Activated T-helper 1 cell treated with anti-CD3 and anti-CD28 coated beads, Interleukin-12 subunit alpha, Interleukin-12 subunit beta, Interleukin-2, Interleukin-4 antibody, amounts not matched to agents 30 ng/mL and 10 ng/mL and 1 ng/mL, durations not matched to agents 14 hours and 24 hours and 36 hours (primary cell): Measurements from ENCODE around the gene GOLGA6B. TPM values are rescaled to one million over a fixed set of nuclear protein-coding genes. Genes with fewer than 3 reads are reported as not detected.
"Not testable (repeated sequence)": the region's sequence is repeated elsewhere in the genome, so short reads cannot be mapped to it uniquely, and the experiment has no call there.

Source experiments
- DNase-seq: peaks from one replicate; pipeline ENCODE4 v3.0.0; 2021; ENCODE audit warnings: low spot score
- H3K27ac Mint-ChIP-seq: one replicate; pipeline ENCODE4 v1.8.0; 2021; ENCODE audit warnings: mild to moderate bottlenecking, mixed read lengths
- H3K27me3 Mint-ChIP-seq: one replicate; pipeline ENCODE4 v1.8.0; 2022; ENCODE audit warnings: mild to moderate bottlenecking, moderate library complexity, mixed read lengths; ENCODE audit not compliant: insufficient read depth
- H3K36me3 Mint-ChIP-seq: one replicate; pipeline ENCODE4 v1.8.0; 2021; ENCODE audit warnings: low read depth, mixed read lengths
- H3K4me1 Mint-ChIP-seq: one replicate; pipeline ENCODE4 v1.8.0; 2021; ENCODE audit warnings: low read depth, mixed read lengths
- H3K4me3 Mint-ChIP-seq: one replicate; pipeline ENCODE4 v1.8.0; 2021; ENCODE audit warnings: mild to moderate bottlenecking, moderate library complexity, mixed read lengths
- H3K9me3 Mint-ChIP-seq: one replicate; pipeline ENCODE4 v1.8.0; 2021; ENCODE audit warnings: mixed read lengths
- intact Hi-C: fragments of 100-400 bp; cut with micrococcal nuclease; formaldehyde crosslinking; loops from one replicate; pipeline ENCODE4 v1.15.1; 2024
- total RNA-seq: library from RNA; stranded (reverse); gene quantifications from 2 replicates; pipeline ENCODE4 v1.2.3, GENCODE V29; 2022

The GOLGA6B gene
- not detected in 2 replicates for total RNA-seq

- H3K27ac Mint-ChIP-seq, H3K4me3 Mint-ChIP-seq, intact Hi-C loops, DNase-seq, H3K36me3 Mint-ChIP-seq, H3K4me1 Mint-ChIP-seq, H3K9me3 Mint-ChIP-seq, H3K27me3 Mint-ChIP-seq: not testable (repeated sequence)
Observed at GRCh38 chr15:72654397-72654796, at the start of gene GOLGA6B. GOLGA6B (plus strand) TSS chr15:72654697; CDS start chr15:72654738, 41 bp downstream.

GRCh38 chr15:72604794-72605193 is 49.7 kb upstream of the GOLGA6B start:
- H3K27me3 Mint-ChIP-seq: no peaks in the 10 kb centered on the region
- no peak overlapping the region for H3K27ac Mint-ChIP-seq
- no peaks in the 10 kb centered on the region for H3K4me1 Mint-ChIP-seq
- no peak overlapping the region for H3K4me3 Mint-ChIP-seq
- intact Hi-C loops: loop anchor here (5.0 kb wide), 1 partner anchor 83 kb away; the partner anchor contains the start of genes BBS4 and HIGD2B
- H3K36me3 Mint-ChIP-seq: no peaks in the 10 kb centered on the region
- H3K9me3 Mint-ChIP-seq: no peaks in the 10 kb centered on the region
- DNase-seq: no peak

- H3K9me3 Mint-ChIP-seq, DNase-seq, H3K4me1 Mint-ChIP-seq, intact Hi-C loops, H3K27me3 Mint-ChIP-seq, H3K4me3 Mint-ChIP-seq, H3K36me3 Mint-ChIP-seq, H3K27ac Mint-ChIP-seq: not testable (repeated sequence)
Observed at GRCh38 chr15:72608084-72608483, 46.4 kb upstream of the GOLGA6B start.

GRCh38 chr15:72609862-72610261 is 44.6 kb upstream of the GOLGA6B start:
- H3K27me3 Mint-ChIP-seq: peaks cover 5% of the 10 kb centered on the region
- H3K9me3 Mint-ChIP-seq: no peaks in the 10 kb centered on the region
- H3K36me3 Mint-ChIP-seq: no peaks in the 10 kb centered on the region
- no peak for DNase-seq
- no peaks in the 10 kb centered on the region for H3K4me1 Mint-ChIP-seq
- H3K4me3 Mint-ChIP-seq: no peak overlapping the region
- H3K27ac Mint-ChIP-seq: no peak overlapping the region
- intact Hi-C loops: no loop called here

GRCh38 chr15:72612324-72612723 is 42.2 kb upstream of the GOLGA6B start:
- H3K4me3 Mint-ChIP-seq, H3K27me3 Mint-ChIP-seq, intact Hi-C loops, H3K36me3 Mint-ChIP-seq, DNase-seq, H3K9me3 Mint-ChIP-seq, H3K27ac Mint-ChIP-seq, H3K4me1 Mint-ChIP-seq: not testable (repeated sequence)

GRCh38 chr15:72614810-72615532 is 39.5 kb upstream of the GOLGA6B start:
- Mint-ChIP-seq H3K36me3 (no peaks in the 10 kb centered on the region), H3K4me3 (no peak overlapping the region), H3K4me1 (no peaks in the 10 kb centered on the region), H3K27ac (no peak overlapping the region), H3K9me3 (no peaks in the 10 kb centered on the region), H3K27me3 (peaks cover 5% of the 10 kb centered on the region)
- DNase-seq: no peak
- intact Hi-C loops: no loop called here

GRCh38 chr15:72615533-72616233 is 38.8 kb upstream of the GOLGA6B start:
- H3K36me3 Mint-ChIP-seq, H3K4me1 Mint-ChIP-seq, intact Hi-C loops, H3K4me3 Mint-ChIP-seq, DNase-seq, H3K9me3 Mint-ChIP-seq, H3K27ac Mint-ChIP-seq, H3K27me3 Mint-ChIP-seq: not testable (repeated sequence)

- intact Hi-C loops: no loop called here
- H3K9me3 Mint-ChIP-seq: no peaks in the 10 kb centered on the region
Observed at GRCh38 chr15:72616491-72617210, 37.8 kb upstream of the GOLGA6B start.

GRCh38 chr15:72623854-72624253 is 30.6 kb upstream of the GOLGA6B start:
- DNase-seq, intact Hi-C loops, H3K27me3 Mint-ChIP-seq, H3K4me3 Mint-ChIP-seq, H3K9me3 Mint-ChIP-seq, H3K27ac Mint-ChIP-seq, H3K4me1 Mint-ChIP-seq, H3K36me3 Mint-ChIP-seq: not testable (repeated sequence)

More at GRCh38 chr15:72616491-72617210, 37.8 kb upstream of the GOLGA6B start:
- peaks cover 5% of the 10 kb centered on the region for H3K27me3 Mint-ChIP-seq
- DNase-seq: no peak
- no peaks in the 10 kb centered on the region for H3K4me1 Mint-ChIP-seq
- H3K4me3 Mint-ChIP-seq: no peak overlapping the region
- H3K27ac Mint-ChIP-seq: no peak overlapping the region
- no peaks in the 10 kb centered on the region for H3K36me3 Mint-ChIP-seq

GRCh38 chr15:72626153-72626552 is 28.3 kb upstream of the GOLGA6B start:
- DNase-seq, intact Hi-C loops, H3K4me1 Mint-ChIP-seq: not testable (repeated sequence)

GRCh38 chr15:72628249-72629067 is 26.0 kb upstream of the GOLGA6B start:
- H3K9me3 Mint-ChIP-seq, H3K27me3 Mint-ChIP-seq, H3K27ac Mint-ChIP-seq, H3K36me3 Mint-ChIP-seq, H3K4me1 Mint-ChIP-seq, intact Hi-C loops, H3K4me3 Mint-ChIP-seq, DNase-seq: not testable (repeated sequence)

More at GRCh38 chr15:72626153-72626552, 28.3 kb upstream of the GOLGA6B start:
- not testable (repeated sequence) for H3K27me3 Mint-ChIP-seq, H3K9me3 Mint-ChIP-seq, H3K27ac Mint-ChIP-seq, H3K36me3 Mint-ChIP-seq, H3K4me3 Mint-ChIP-seq

- DNase-seq, H3K4me3 Mint-ChIP-seq, H3K36me3 Mint-ChIP-seq, intact Hi-C loops, H3K27ac Mint-ChIP-seq, H3K4me1 Mint-ChIP-seq, H3K27me3 Mint-ChIP-seq, H3K9me3 Mint-ChIP-seq: not testable (repeated sequence)
Observed at GRCh38 chr15:72629068-72629570, 25.4 kb upstream of the GOLGA6B start.
